Fibroblast of skin of right quadriceps (primary cell): ENCODE data around the gene SVBP.
"Not testable (repeated sequence)": the region's sequence is repeated elsewhere in the genome, so short reads cannot be mapped to it uniquely, and the experiment has no call there.

Experiments
- DNase-seq: peaks from one replicate; pipeline ENCODE4 v3.0.0-alpha.2; 2013

Gene SVBP, protein sequence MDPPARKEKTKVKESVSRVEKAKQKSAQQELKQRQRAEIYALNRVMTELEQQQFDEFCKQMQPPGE

DNA sequence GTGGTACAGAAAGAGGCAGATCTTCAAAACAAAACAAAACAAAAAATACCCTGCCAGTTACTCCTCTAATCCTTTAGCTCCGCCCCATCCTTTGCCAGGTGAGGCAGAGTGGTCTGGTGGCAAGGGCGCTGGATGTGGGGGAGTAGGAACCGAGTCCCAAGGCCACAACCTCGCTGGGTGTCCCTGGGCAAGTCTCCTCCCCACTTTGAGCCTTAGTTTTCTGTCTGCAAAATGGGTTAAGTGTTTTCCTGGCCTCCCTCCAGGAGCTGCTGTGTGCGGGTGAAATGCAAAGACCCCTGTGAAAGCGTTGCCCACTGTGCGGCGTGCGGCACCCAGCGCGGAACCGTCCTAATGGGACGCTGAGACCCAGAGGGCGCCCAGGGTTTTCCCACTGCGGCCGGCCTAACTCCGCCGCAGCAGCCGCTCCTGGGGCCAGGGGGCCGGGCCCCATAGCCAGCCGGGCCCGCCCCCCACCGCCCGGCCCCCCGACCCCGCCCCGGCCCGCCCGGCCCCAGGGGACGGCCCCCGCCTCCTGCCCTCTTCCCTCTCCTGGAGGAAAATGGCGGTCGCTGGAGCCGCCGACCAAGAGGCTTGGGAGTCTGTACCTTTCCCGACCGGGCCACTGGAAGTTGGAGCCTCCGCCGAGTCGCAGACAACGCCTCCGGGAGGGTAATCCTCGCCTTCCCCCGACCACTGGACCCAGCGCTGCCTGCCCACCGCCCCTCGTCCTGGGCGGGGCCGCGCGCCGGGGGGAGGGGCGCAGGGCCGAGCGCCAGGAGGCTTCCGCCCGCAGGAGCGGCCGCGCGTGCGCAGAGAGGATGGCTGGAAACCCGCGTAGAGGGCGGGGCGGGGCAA, at the start of gene SVBP, which contains the start of gene ERMAP:
Gene SVBP (minus strand): TSS at position 813 of the 855 bp plus-strand sequence. CDS start 853 bp downstream, outside the sequence.
Gene ERMAP (plus strand): TSS at position 538 of the 855 bp plus-strand sequence. CDS start 13,327 bp downstream, outside the sequence.
- peak; percentile 86 for DNase-seq

DNA sequence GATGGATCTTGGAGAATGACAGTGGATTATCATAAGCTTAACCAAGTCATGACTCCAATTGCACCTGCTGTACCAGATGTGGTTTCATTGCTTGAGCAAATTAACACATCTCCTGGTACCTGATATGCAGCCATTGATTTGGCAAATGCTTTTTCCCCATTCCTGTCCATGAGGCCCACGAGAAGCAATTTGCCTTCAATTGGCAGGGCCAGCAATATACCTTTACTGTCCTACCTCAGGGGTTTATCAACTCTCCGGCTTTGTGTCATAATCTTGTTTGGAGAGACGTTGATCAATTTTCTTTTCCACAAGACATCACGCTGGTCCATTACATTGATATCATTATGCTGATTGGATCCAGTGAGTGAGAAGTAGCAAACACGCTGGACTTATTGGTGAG, 49.4 kb upstream of the SVBP start:
- DNase-seq = no peak

DNA sequence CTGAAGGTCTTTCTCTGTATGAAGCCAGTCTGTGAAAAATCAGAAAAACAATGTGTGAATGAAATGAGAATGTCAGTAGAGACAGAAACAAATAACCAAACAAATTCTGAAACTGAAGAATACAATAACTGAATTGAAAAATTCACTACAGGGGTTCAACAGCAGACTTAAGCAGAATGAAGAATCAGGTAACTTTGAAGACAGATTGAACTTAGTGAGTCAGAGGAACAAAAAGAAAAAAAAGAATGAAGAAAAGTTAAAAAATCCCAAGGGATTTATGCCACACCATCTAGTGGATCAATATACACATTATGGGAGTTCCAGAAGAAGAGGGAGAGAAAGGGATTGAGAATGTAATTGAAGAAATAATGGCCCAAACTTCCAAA, 43.8 kb upstream of the SVBP start:
- no peak for DNase-seq

DNA sequence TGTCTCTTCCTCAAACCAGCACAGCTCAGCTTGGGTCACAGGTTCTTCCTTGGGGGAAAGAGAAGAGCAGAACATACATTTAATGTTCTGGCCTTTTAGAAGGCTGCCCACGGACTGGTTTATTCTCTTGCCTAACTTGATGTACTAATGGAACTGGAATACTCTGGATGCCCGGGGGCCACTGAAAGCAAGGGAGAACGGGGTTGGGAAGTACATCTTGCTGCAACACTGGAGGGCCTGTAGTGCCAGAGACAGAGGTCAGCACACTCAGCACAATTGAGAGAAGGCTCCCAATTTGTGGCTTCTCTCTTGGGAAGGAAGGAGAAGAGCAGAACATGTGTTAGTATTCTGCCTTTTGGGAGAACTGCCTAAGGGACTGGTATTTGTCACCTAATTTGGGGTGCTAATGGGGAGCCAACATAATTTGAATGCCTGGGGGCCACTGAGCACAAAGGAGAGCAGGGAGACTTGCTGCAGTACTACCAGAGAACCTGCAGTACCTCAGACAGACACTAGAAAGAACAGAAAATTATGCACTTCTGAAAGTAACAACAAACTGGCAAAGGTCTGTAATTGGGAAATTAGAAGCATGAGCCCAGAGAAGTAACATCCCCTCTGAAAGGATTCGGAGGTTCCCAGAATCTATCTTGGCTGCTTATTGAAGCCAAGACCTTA, 43.3 kb upstream of the SVBP start:
- no peak for DNase-seq

DNA sequence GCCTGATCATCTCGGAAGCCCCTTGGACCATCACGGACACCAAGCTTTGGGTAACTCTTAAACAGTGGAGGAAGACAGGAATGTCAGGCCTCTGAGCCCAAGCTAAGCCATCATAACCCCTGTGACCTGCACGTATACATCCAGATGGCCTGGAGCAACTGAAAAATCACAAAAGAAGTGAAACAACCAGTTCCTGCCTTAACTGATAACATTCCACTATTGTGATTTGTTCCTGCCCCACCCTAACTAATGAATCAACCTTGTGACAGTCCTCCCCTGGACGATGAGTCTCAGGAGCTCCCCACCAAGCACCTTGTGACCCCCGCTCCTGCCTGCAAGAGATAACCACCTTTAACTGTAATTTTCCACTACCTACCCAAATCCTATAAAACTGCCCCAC, 42.2 kb upstream of the SVBP start:
- DNase-seq = not testable (repeated sequence)

DNA sequence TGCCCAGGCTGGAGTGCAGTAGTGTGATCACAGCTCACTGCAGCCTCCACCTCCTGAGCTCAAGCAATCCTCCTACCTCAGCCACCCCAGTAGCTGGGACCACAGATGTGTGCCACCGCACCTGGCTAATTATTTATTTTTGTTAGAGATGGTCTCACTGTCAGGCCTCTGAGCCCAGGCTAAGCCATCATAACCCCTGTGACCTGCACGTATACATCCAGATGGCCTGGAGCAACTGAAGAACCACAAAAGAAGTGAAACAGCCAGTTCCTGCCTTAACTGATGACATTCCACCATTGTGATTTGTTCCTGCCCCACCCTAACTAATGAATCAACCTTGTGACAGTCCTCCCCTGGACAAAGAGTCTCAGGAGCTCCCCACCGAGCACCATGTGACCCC, 39.4 kb upstream of the SVBP start:
- DNase-seq = not testable (repeated sequence)

DNA sequence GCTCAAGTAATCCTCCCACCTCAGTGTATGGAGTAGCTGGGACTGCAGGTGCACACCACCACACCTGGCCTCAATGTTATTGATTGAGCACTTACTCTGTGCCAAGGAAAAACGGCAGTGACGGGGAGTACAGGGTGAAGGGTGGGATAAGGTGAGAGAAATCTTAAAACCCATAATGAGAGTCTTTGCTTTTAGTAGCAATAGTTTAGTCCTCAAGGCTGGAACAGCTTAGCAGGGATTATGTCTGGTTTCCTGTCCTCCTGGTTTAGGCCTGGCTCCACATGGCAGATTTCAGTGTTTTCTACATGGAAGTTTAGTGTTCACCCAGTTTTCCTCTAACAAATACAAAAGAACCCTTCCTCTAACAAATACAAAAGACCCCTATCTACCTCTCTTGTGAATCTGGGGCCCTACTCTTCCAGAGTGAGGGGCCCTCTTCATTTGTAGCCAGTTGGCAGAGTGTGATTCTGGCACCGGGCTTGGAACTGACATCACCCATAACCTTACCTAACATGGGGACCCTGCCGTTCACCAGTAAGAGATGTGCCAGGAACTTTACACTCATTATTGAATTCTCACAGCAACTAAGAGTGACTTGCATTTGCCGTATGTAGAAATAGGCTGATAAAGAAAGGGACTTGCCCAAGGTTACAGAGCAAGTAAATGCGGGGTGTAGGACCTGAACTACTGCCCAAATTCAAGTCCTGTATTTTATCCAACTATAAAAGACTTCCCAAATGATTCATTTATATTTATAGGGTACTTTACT, 36.1 kb upstream of the SVBP start:
- no peak for DNase-seq

DNA sequence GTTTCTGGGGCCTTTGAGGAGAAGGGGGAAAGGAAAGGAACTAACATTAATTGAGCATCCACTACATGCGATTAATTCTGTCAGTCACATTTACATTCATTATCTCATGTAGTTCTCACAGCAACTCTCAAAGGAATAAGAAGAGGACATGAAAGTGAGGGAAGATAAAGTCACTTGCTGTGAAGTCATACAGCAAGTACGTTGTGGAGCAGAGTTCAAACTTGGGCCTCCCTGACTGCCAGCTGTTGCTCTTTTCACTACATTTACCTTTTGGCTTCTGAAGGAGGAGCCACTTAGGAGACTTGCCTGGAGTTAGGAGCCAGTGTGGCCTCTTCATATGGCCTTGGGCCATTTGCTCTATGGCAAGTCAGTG, 35.4 kb upstream of the SVBP start:
- DNase-seq = no peak

DNA sequence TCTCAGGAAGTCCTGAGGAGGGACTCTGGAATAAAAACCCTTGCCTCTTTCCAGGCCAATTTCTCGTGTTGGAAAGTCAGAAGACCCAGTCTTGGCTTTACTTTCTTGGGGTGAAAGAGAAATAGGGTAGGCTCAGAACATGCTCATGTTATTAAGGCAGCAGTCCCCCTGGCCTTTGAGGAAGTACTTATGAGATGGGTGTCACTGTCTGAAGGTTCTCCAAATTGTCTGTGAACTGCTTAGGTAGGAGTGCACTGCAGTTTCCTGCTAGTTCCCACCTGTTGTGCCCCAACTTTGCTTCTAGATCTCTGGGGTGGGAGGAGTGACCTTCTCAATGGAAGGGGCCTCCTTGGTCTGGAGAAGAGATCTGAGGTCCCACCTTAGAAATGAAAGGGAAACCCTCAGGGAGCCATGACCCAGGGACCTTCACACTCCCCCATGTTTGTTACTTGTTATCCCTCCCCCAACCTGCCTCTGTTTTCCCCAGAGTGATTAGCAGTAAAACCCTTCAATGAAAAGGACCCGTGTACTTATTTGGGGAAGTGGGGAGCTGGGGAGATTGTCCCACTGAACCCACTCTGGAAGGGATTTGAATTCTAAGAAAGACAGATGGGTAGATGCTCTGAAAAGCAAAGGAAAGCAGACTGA, 34.9 kb upstream of the SVBP start:
- DNase-seq = no peak

DNA sequence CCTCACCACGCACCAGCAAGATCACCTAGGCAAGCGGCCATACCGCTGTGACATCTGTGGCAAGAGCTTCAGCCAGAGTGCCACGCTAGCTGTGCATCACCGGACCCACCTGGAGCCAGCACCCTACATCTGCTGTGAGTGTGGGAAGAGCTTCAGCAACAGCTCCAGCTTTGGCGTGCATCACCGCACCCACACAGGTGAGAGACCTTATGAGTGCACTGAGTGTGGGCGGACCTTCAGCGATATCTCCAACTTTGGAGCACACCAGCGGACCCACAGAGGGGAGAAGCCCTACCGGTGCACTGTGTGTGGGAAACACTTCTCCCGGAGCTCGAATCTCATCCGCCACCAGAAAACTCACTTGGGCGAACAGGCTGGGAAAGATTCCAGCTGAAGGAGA, 34.2 kb upstream of the SVBP start:
- DNase-seq = no peak

DNA sequence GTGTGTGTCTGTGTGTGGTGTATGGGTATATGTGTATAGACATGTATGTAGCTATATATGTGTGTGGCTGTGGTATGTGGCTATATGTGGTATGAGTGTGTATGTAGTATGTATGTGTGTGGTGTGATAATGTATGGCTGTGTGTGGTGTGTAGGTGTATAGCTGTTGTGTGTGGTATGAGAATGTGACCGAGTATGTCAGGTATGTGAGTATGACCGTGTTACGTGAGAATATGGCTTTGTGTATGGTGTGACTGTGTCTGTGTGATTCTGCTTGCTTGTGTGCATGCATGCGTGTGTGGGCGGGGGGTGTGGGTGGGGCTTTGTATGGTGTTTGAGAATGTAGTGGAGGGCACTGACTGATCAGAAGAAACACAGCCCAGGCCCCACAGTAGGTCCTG, 32.7 kb upstream of the SVBP start:
- no peak for DNase-seq

DNA sequence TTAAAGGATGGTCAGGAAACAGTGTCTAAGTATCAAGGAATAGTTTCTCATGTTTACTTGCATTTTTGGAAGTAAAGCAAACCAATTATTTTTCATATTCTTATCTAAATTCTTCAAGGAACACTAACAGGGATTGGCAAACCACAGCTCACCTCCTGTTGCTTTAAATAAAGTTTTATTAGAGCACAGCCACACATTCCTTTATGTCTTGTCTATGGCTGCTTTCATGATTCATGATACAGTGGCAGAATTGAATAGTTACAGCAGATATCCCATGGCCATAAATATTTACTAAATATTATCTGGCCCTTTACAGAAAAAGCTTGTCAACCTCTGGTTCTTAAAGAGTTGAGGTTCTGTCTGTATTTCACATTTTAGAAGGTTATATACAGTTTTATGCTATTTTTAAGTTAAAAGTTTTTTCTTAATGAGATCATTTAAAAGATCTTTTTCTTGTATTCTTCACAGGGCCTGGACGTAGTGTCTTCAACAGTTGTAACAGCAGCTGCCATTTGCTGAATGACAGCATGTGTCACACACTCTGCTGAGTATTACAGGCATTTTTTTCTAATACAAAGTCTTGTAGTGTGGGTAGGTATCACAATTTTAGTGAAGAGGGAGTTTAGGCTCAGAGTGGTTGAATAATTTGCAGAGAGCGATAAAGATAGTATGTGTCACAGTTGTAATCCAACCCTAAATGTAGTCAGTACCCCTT, 31.8 kb upstream of the SVBP start:
- no peak for DNase-seq

DNA sequence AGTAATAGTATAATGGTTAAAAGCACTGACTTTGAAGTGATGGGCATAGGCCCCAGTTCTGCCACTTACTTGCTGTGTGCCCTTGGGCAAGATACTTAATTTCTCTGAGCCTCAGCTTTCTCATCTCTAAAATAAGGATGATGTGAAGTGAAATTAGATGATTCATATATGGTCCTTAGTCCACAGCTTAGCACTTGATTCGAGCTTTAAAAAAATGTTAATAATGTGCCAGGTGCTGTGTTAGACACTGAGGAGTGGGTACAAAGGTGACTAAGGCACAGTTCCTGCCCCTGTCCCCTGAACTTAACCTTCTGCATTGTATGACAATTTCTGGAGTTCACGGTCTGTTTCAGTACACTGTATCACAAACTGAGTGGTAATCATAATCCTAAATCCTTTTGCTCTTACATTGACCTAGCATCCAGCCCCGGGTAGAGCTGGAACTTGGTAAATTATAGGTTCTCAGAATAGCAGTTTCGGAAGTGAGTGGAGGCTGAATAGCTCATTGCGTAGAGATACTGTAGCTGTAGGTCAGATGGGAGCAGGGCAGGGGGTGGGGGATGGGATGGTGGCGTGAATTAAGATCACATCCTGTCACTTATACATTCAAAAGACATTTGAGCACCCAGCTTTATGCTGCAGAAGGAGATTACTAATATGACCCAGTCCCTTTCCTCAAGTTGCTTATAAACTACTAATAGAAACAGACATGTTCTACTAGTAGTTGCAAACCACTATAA, 30.7 kb upstream of the SVBP start:
- no peak for DNase-seq

DNA sequence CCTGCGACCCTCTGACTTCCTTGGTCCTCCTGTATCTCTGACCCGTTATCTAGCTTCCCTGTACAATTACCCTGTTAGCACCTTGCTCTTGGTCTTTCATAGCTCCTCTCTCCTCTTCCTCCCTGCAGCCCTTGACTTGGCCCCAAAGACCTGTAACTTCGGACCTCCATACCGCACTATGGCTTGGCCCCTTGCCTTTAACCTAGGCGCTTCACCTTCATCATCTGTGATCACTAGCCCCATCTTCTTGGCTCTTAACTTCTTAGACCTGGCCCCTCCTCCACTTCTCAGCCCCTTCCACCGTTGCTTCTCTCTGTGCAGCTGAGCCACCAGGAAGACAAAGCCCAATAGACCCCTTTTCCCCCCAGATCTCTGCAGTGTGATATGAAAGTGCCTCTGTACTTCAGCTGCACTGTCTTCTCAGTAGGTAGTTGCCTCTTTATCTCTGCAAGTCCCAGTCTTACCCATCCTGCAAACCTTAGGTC, 30.0 kb upstream of the SVBP start:
- no peak for DNase-seq

DNA sequence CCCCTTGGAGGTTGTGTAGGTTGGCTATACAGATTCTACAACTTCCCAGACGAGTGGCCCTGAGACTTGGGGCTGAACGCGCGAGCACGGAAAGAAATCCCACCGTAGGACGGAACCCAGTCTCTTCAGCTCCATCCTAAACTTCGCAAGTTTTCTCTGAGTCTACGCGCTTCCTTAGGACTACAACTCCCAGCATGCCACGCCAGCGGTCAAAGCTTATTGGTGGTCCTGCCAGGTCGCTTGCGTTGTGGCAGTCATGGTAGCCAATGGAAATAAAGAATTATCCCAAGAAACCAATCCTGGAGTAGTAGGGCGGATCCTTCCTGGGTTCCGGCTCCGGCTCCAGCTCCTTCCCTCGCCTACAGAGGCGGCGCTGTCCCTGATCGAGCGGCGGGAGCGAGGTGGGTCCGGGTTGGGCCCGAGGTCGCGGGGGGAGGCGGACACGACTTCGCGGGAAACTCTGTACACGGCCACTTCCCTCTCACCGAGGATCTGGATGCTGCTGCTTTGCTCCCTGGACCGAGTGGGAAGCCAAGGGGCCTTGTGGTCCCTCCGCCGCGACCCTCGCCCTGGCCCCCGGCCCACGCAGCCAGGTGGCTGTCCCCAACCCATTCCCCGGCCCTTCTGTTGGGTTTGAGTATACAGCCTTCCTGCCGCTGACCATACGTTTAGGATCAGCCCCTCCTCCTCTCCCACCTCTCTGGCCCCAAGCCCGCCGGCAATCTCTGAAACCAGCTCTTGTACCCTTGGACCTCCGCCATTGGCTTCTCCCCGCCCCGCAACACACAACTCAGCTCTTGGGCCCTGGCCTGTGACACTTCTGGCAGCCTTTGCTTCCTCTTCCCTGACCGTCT, 29.3 kb upstream of the SVBP start, which contains the start of gene ZNF691:
Gene ZNF691 (plus strand): TSS at position 357 of the 854 bp plus-strand sequence. CDS start 3,046 bp downstream, outside the sequence.
- DNase-seq = peak; percentile 97

DNA sequence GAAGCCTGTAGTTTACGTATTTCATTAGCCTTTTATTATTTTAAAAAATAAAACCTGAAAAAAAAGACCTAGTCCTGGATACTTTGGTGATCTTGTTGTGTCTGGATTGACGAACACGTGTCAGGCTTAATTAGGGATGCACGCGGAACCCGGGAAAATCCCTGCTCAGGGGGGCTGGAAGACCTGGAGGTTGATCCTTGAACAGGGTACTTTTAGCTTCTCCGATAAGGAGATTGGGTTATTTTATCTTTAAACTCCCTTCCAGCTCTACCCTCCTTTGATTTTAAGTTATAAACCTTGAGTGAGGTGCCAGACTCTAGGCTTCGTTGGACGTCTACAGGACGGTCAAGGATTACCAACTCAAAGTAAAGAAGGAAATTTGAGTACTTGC, 28.7 kb upstream of the SVBP start:
- no peak for DNase-seq

DNA sequence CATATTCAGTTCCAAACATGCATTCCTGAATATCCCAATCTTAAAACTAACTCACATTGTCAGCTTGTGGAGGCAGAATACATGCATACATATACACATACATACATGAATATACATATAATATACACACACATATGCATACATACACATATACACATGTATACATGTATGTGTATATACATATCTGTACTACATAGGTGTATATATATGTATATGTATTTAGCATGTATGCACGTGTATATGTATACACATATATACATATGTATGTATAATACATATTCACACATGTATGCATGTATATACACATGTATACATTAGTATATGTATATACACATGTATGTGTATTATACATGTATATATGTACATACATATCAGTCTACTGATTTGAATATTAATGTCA, 28.0 kb upstream of the SVBP start:
- DNase-seq = no peak

DNA sequence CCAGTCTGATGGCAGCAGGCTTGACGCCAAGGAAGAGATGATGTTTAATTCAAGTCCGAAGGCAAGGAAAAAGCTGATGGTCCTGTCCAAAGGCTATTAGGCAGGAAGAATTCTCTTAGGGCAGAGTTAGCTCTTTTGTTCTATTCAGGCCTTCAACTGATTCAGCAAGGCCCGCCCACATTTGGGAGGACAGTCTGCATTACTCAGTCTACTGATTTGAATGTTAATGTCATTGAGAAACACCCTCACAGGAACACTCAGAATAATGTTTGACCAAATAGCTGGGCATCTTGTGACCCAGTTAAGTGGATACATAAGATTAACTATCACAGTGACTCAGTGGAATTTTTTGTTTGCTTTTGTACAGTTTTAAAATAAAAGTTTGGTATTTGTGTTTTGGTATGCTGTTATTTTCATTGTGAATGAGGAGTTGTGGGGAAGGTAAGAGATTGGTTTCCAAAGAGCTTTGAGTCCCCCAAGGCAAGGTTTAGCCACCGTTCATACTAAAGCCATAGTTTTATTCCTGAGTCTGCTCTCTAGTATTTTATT, 27.5 kb upstream of the SVBP start:
- DNase-seq = no peak

DNA sequence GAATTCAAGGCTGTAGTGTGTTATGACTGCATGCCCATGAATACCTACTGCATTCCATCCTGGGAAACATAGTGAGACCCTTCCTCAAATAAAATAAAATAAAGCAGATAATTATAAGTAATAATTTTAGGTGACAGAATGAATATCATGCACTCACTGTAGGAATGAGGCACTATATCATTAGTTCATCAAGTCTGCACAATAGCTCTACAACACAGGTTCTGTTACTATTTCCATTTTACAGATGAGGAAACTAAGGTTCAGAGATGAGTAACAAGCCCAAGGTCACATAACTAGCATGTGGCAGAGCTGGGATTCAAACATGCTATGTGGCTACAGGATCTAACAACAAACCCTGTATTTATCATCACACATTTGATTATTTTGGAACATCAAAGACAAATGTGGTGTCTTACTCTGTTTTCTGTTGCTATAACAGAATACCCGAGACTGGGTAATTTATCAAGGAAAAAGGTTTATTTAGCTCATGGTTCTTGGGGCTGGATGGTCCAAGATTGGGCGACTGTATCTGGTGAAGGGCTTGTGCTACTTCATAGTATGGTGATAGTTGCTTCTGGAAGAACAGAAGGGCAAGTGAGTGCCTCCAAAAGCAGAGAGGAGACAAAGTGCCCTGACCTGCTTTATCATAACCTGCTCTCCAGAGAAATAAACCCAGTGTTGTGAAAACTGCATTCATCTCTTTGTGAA, 24.4 kb upstream of the SVBP start:
- DNase-seq = no peak
